Measurements from ENCODE around the gene UIMC1. TPM values are rescaled to one million over a fixed set of nuclear protein-coding genes. Genes with fewer than 3 reads are reported as not detected.

UIMC1 gene
- total and polyA plus RNA-seq, 2 of the 4 experiments (the other 2 are of a cell fraction) = 19.5 to 27.6 TPM

GRCh38 chr5:176881021-176881749 lies 125.4 kb downstream of the UIMC1 start:
- H3K4me2 ChIP-seq (ENCODE audit: low read depth, low read length) = no peak overlapping the region
- no peaks in the 10 kb centered on the region for H3K36me3 ChIP-seq (ENCODE audit: control insufficient read depth, insufficient read depth, low read length)
- dilution Hi-C loops (cut with HindIII; ENCODE audit: low sequenced_read_pairs, unreplicated experiment) = no loop called here
- ATAC-seq (ENCODE audit: low read depth) = no peak
- H2BK20ac ChIP-seq (ENCODE audit: low read depth, low read length) = no peak overlapping the region
- H3K27me3 ChIP-seq (ENCODE audit: control insufficient read depth, insufficient read depth, low read length) = peaks cover 54% of the 10 kb centered on the region
- 78% methylated on average over 6 of the region's 28 CpGs; no CpG with 5 or more reads in 1 of the 2 experiments for WGBS, 2 experiments (ENCODE audit: extremely low coverage in 2 of 2, insufficient read length in 1 of 2)
- intact Hi-C loops (cut with micrococcal nuclease) = no loop called here
- H3K56ac ChIP-seq (ENCODE audit: extremely low read depth, insufficient read depth, low read length) = no peak overlapping the region
- H2BK15ac ChIP-seq (ENCODE audit: low read depth, low read length) = no peak overlapping the region
- BruUV-seq (replicated peaks) = no TSS peak
- H3K4ac ChIP-seq (ENCODE audit: low read depth, low read length) = no peak overlapping the region
- ChIA-PET POLR2A (ENCODE audit: unreplicated experiment) (no interaction called here), CTCF (no interaction called here)
- no peaks in the 10 kb centered on the region for H3K4me1 ChIP-seq (ENCODE audit: control insufficient read depth, insufficient read depth, low read length)
- H3K27ac ChIP-seq (ENCODE audit: insufficient read depth, low read length) = no peak overlapping the region
- peak overlapping the region; percentile 52 for H2AK9ac ChIP-seq (replicated peaks; ENCODE audit: low read depth, low read length, poor library complexity)
- no peaks in the 10 kb centered on the region for H4K20me1 ChIP-seq (ENCODE audit: insufficient read depth, low read length)
- no peaks in the 10 kb centered on the region for H3K79me1 ChIP-seq (ENCODE audit: low read depth in 1 of 2, low read length in 2 of 2)
- H3K18ac ChIP-seq (ENCODE audit: low read depth, low read length) = no peak overlapping the region
- H3K23ac ChIP-seq (ENCODE audit: low read depth, low read length) = no peak overlapping the region
- H4K91ac ChIP-seq (ENCODE audit: insufficient read depth, low read depth, low read length) = no peak overlapping the region
- no peak overlapping the region for H2BK5ac ChIP-seq (ENCODE audit: low read depth, low read length, poor library complexity, severe bottlenecking)
- no peak overlapping the region for H2BK120ac ChIP-seq (ENCODE audit: low read depth, low read length)
- no peak for TF ChIP-seq MAZ (IDR thresholded peaks at IDR 0.05; ENCODE audit: borderline replicate concordance, low read depth, low read length)
- no peak for TF ChIP-seq ELK1 (IDR thresholded peaks at IDR 0.05; ENCODE audit: borderline replicate concordance, low read depth, low read length)
- no peak for TF ChIP-seq BHLHE40 (IDR thresholded peaks at IDR 0.05; ENCODE audit: low read depth, low read length)
- TF ChIP-seq SMC3 (IDR thresholded peaks at IDR 0.05; ENCODE audit: low read depth, low read length) = no peak
- no peak for TF ChIP-seq CTCF (conservative IDR thresholded peaks at IDR 0.05; ENCODE audit: low read depth, low read length)
- TF ChIP-seq CEBPB (IDR thresholded peaks at IDR 0.05; ENCODE audit: low read depth, low read length) = no peak
- no peak for TF ChIP-seq MAFK (IDR thresholded peaks at IDR 0.05; ENCODE audit: low read depth, low read length)
- TF ChIP-seq MXI1 (IDR thresholded peaks at IDR 0.05; ENCODE audit: borderline replicate concordance, low read depth, low read length) = no peak
- no peak for TF ChIP-seq RFX5 (IDR thresholded peaks at IDR 0.05; ENCODE audit: low read depth, low read length)
- TF ChIP-seq USF2 (IDR thresholded peaks at IDR 0.05; ENCODE audit: low read depth, low read length) = no peak
- DNase-seq = no peak
- H4K5ac ChIP-seq (ENCODE audit: low read depth, low read length) = no peak overlapping the region
- H2AK5ac ChIP-seq (ENCODE audit: low read depth, low read length) = no peak overlapping the region
- H3K4me3 ChIP-seq (ENCODE audit: insufficient read depth, low read depth, low read length) = no peak overlapping the region
- no peaks in the 10 kb centered on the region for H3K9me1 ChIP-seq (ENCODE audit: insufficient read depth, low read length)
- H3K9ac ChIP-seq (ENCODE audit: low read depth, low read length) = no peak overlapping the region
- in situ Hi-C loops (cut with MboI; ENCODE audit: low sequenced_read_pairs) = no loop called here
- H3K9me3 ChIP-seq (ENCODE audit: control insufficient read depth, insufficient read depth, low read length) = no peaks in the 10 kb centered on the region
- H4K8ac ChIP-seq (ENCODE audit: low read depth in 2 of 2, low read length in 2 of 2) = no peak overlapping the region
- H2AFZ ChIP-seq (replicated peaks; ENCODE audit: low read length, poor library complexity) = no peak overlapping the region
- no peak overlapping the region for H3K14ac ChIP-seq (replicated peaks; ENCODE audit: low read depth, low read length)

Measured in IMR-90 (cell line).